HepG2 (cell line): ENCODE measurements around the gene ZNF486. TPM values are rescaled to one million over a fixed set of nuclear protein-coding genes. Genes with fewer than 3 reads are reported as not detected.

Experiments used
- ATAC-seq: fragments of 200-7000 bp; cut with Tn5 transposase; 3 replicates; pipeline ENCODE4 v1.9.1; 2020; ENCODE audit warnings: mild to moderate bottlenecking, moderate library complexity
- Bru-seq: library from RNA; stranded (reverse); fragments of 400-500 nt; gene quantifications from one replicate; lab custom pipeline; 2021; lab: Mats Ljungman, UMichigan
- BruChase-seq, 2 experiments: library from RNA; stranded (reverse); fragments of 400-500 nt; gene quantifications; one replicate each; lab custom pipeline; 2021; lab: Mats Ljungman, UMichigan
- BruUV-seq: library from RNA; stranded (reverse); fragments of 400-500 nt; replicated peaks from 2 replicates; lab custom pipeline; 2021; lab: Mats Ljungman, UMichigan
- CTCF ChIA-PET: fragments of 300-600 bp; formaldehyde crosslinking; extraction: SDS; loops from one replicate; lab custom pipeline; 2021; ENCODE audit warnings: low total read pairs, inconsistent platforms, low intra/inter-chr PET ratio; lab: Yijun Ruan, JAX
- POLR2A ChIA-PET: fragments of 350-600 bp; sonication (Branson Sonifier 250); formaldehyde crosslinking; loops from one replicate; lab custom pipeline; 2020; ENCODE audit warnings: antibody characterized with exemption, inconsistent platforms; lab: Yijun Ruan, JAX
- DNase-seq: peaks from one replicate; pipeline ENCODE4 v3.0.0-alpha.2; 2015; ENCODE audit warnings: low spot score
- FAIRE-seq: peaks from 3 replicates; lab custom pipeline; 2011; peaks lifted over from hg19 to GRCh38; lab: Jason Lieb, UNC
- H2AFZ ChIP-seq: one replicate; pipeline ENCODE4 v1.6.1; 2011; ENCODE audit warnings: low read length, inconsistent platforms
- H3K27ac ChIP-seq: fragments of 300-600 bp; 3 replicates; pipeline ENCODE4 v1.8.0; 2011; ENCODE audit warnings: mixed run types, mild to moderate bottlenecking, mixed read lengths, low read length, inconsistent platforms; ENCODE audit not compliant: insufficient read depth; ENCODE audit errors: extremely low read length
- H3K27me3 ChIP-seq, 2 experiments: fragments of 200-600 bp in 1 of 2; 2 replicates in 1 of 2; 3 replicates in 1 of 2; pipeline versions ENCODE4 v1.6.0 to v1.8.0; 2011; ENCODE audit warnings: low read length in 2 of 2, mild to moderate bottlenecking in 2 of 2, moderate library complexity in 2 of 2, inconsistent platforms in 1 of 2; ENCODE audit not compliant: insufficient read depth in 2 of 2, control insufficient read depth in 1 of 2
- H3K36me3 ChIP-seq, 2 experiments: fragments of 200-600 bp in 1 of 2; replicated peaks in 1 of 2; 2 replicates in 1 of 2; 3 replicates in 1 of 2; pipeline versions ENCODE4 v1.5.1 to v1.8.0; 2011; ENCODE audit warnings: low read length in 2 of 2, inconsistent platforms in 1 of 2; ENCODE audit not compliant: insufficient read depth in 2 of 2, control insufficient read depth in 1 of 2
- H3K4me1 ChIP-seq: 2 replicates; pipeline ENCODE4 v1.5.1; 2012; ENCODE audit warnings: low read length, inconsistent platforms; ENCODE audit not compliant: insufficient read depth
- H3K4me2 ChIP-seq: 2 replicates; pipeline ENCODE4 v1.6.0; 2011; ENCODE audit warnings: low read depth, low read length, inconsistent platforms
- H3K4me3 ChIP-seq, 3 experiments: fragments of 200-600 bp in 1 of 3; sonication (generic), shearing (Covaris generic) in 1 of 3; replicated peaks in 1 of 3; 2 replicates each; pipeline ENCODE4 v1.5.1; 2011 to 2016; ENCODE audit warnings: low read length in 3 of 3, inconsistent platforms in 2 of 3, low read depth in 2 of 3, mild to moderate bottlenecking in 2 of 3, control low read depth in 1 of 3, mixed read lengths in 1 of 3; ENCODE audit not compliant: insufficient read depth in 1 of 3
- H3K79me2 ChIP-seq: one replicate; pipeline ENCODE4 v1.6.1; 2011; ENCODE audit warnings: low read length, inconsistent platforms; ENCODE audit not compliant: insufficient read depth
- H3K9ac ChIP-seq: 2 replicates; pipeline ENCODE4 v1.6.0; 2011; ENCODE audit warnings: mild to moderate bottlenecking, low read depth, low read length, inconsistent platforms; ENCODE audit not compliant: insufficient read depth
- H3K9me3 ChIP-seq: 2 replicates; pipeline ENCODE4 v1.5.1; 2012; ENCODE audit warnings: mild to moderate bottlenecking, low read length
- H4K20me1 ChIP-seq: 2 replicates; pipeline ENCODE4 v1.6.0; 2011; ENCODE audit warnings: inconsistent platforms, mild to moderate bottlenecking, low read length, moderate library complexity; ENCODE audit not compliant: insufficient read depth
- ELF1 ChIP-seq: sonication (generic); formaldehyde crosslinking; IDR thresholded peaks from 2 replicates; pipeline ENCODE4 v1.4.0; 2020; ENCODE audit warnings: missing genetic modification reagents
- GABPB1 ChIP-seq: IDR thresholded peaks from 2 replicates; pipeline ENCODE4 v1.6.1; 2016; ENCODE audit warnings: mild to moderate bottlenecking, missing genetic modification reagents, moderate library complexity, missing compliant biosample characterization
- HOXA9 ChIP-seq: sonication (generic); formaldehyde crosslinking; IDR thresholded peaks from 2 replicates; pipeline ENCODE4 v1.8.1; 2022; ENCODE audit warnings: missing genetic modification reagents, mild to moderate bottlenecking, moderate library complexity, borderline replicate concordance
- NFYB ChIP-seq: sonication (generic); formaldehyde crosslinking; IDR thresholded peaks from 2 replicates; pipeline ENCODE4 v1.4.0; 2020; ENCODE audit warnings: missing genetic modification reagents
- NFYC ChIP-seq: IDR thresholded peaks from 2 replicates; pipeline ENCODE4 v1.6.1; 2016; ENCODE audit warnings: missing genetic modification reagents, missing compliant biosample characterization
- POLR2A ChIP-seq, 2 experiments: IDR thresholded peaks; 2 replicates each; pipeline ENCODE4 v1.6.1; 2011; ENCODE audit warnings: low read depth in 2 of 2, low read length in 2 of 2, mild to moderate bottlenecking in 1 of 2, moderate library complexity in 1 of 2; ENCODE audit not compliant: insufficient read depth in 1 of 2
- SIN3A ChIP-seq: IDR thresholded peaks from 2 replicates; pipeline ENCODE4 v1.6.1; 2011; ENCODE audit warnings: low read depth, mild to moderate bottlenecking, control low read depth, low read length, borderline replicate concordance
- SIN3B ChIP-seq: fragments of 150-350 bp; IDR thresholded peaks from 2 replicates; pipeline ENCODE4 v1.6.1; 2014; ENCODE audit warnings: low read length
- SP1 ChIP-seq, 2 experiments: fragments of 450-650 bp in 1 of 2; sonication (generic) in 1 of 2; formaldehyde crosslinking in 1 of 2; IDR thresholded peaks; 2 replicates each; pipeline versions ENCODE4 v1.4.0 to v1.6.1; 2016 to 2020; ENCODE audit warnings: missing genetic modification reagents in 1 of 2
- SP2 ChIP-seq: sonication (generic); formaldehyde crosslinking; IDR thresholded peaks from 2 replicates; pipeline ENCODE4 v1.5.1; 2020; ENCODE audit warnings: mild to moderate bottlenecking, missing genetic modification reagents
- TAF1 ChIP-seq: sonication (generic); formaldehyde crosslinking; IDR thresholded peaks from 2 replicates; pipeline ENCODE4 v1.4.0; 2020; ENCODE audit warnings: missing genetic modification reagents
- ZFX ChIP-seq: sonication (generic); formaldehyde crosslinking; IDR thresholded peaks from 2 replicates; pipeline ENCODE4 v1.4.0; 2020; ENCODE audit warnings: mild to moderate bottlenecking, low read depth, missing genetic modification reagents, moderate library complexity
- WGBS: methylation state at CpG from one replicate; pipeline ENCODE4 v1.1.6; 2017; ENCODE audit warnings: low lambda C conversion rate; 5-methylcytosine and 5-hydroxymethylcytosine counted together
- in situ Hi-C: cut with HindIII; loops from 2 replicates; pipeline ENCODE4 v1.10.0; 2017; ENCODE audit warnings: low pct_unique_long_range_greater_than_20kb; ENCODE audit not compliant: extremely low pct_ligation_motif_present
- intact Hi-C: fragments of 100-400 bp; cut with micrococcal nuclease; formaldehyde crosslinking; loops from one replicate; pipeline ENCODE4 v1.10.0; 2022; ENCODE audit not compliant: unreplicated experiment
- long read RNA-seq, 2 experiments: library from RNA in 1 of 2; library from polyadenylated mRNA in 1 of 2; stranded (forward) in 1 of 2; unstranded in 1 of 2; transcript quantifications; one replicate each; pipeline ENCODE4 v2.0.0, GENCODE V29; 2019 to 2022
- polyA minus RNA-seq, 3 experiments: library from RNA; depleted of rRNA, polyadenylated mRNA; stranded (reverse); fragments of >200 nt; gene quantifications; 2 replicates each; pipeline ENCODE4 v1.2.3, GENCODE V29; 2011; ENCODE audit warnings: low replicate concordance in 1 of 3
- polyA plus RNA-seq, 8 experiments: library from polyadenylated mRNA; depleted of rRNA in 3 of 8; stranded (reverse) in 7 of 8; unstranded in 1 of 8; fragments of >200 nt; fragmentation: Illumina TruSeq in 4 of 8; extraction: Trizol in 4 of 8; gene quantifications; 2 replicates each; pipeline versions ENCODE4 v1.2.1 to v1.2.3, GENCODE V29; 2011 to 2016; ENCODE audit warnings: low read depth in 4 of 8, missing spikeins in 1 of 8, mixed read lengths in 1 of 8; ENCODE audit not compliant: insufficient read depth in 1 of 8
- total RNA-seq, 5 experiments: library from RNA; depleted of rRNA; stranded (reverse); fragments of >200 nt; fragmentation: Illumina TruSeq; extraction: Trizol; gene quantifications; 2 replicates each; pipeline ENCODE4 v1.2.3, GENCODE V29; 2016; ENCODE audit warnings: low read depth in 1 of 5
- TF ChIP-seq, protein P1 (sequence below): sonication (generic); formaldehyde crosslinking; IDR thresholded peaks from 2 replicates; pipeline ENCODE4 v1.5.0; 2020; ENCODE audit warnings: mild to moderate bottlenecking, missing genetic modification reagents, borderline replicate concordance
- TF ChIP-seq, protein P2 (sequence below): IDR thresholded peaks from 2 replicates; pipeline ENCODE4 v1.6.1; 2016; ENCODE audit warnings: missing compliant biosample characterization, missing genetic modification reagents, borderline replicate concordance

ZNF486 gene
- total RNA-seq (2016; rRNA removed; fragmentation: Illumina TruSeq; extraction: Trizol) (2.1 and 2.6 TPM in 2 replicates), polyA plus RNA-seq (2011; rRNA removed) (0.33 and 0.70 TPM in 2 replicates), polyA minus RNA-seq (2011; rRNA and poly(A)+ RNA removed; ENCODE audit: low replicate concordance) (1.3 TPM in 1 of 2 replicates, not detected in the other), Bru-seq, nascent RNA (percentile 40 among the genes with signal in this experiment), BruChase-seq, experiment 1, labeled RNA remaining after a 6-hour chase (percentile 29 among the genes with signal in this experiment), BruChase-seq, experiment 2, labeled RNA remaining after a 2-hour chase (percentile 36 among the genes with signal in this experiment)
- total RNA-seq (2016; cell fraction: cytosol; rRNA removed; fragmentation: Illumina TruSeq; extraction: Trizol; ENCODE audit: low read depth) = 0.30 and 0.62 TPM in 2 replicates
- total RNA-seq (2016; cell fraction: insoluble cytoplasmic fraction; rRNA removed; fragmentation: Illumina TruSeq; extraction: Trizol) = 1.6 and 2.3 TPM in 2 replicates
- total RNA-seq (2016; cell fraction: membrane; rRNA removed; fragmentation: Illumina TruSeq; extraction: Trizol) = 1.3 and 1.5 TPM in 2 replicates
- total RNA-seq (2016; cell fraction: nucleus; rRNA removed; fragmentation: Illumina TruSeq; extraction: Trizol) = 0.96 and 1.2 TPM in 2 replicates
- polyA plus RNA-seq (2011; cell fraction: cytosol; rRNA removed) = 0.36 and 0.53 TPM in 2 replicates
- polyA plus RNA-seq (2011; cell fraction: nucleus; rRNA removed) = 0.16 and 0.33 TPM in 2 replicates
- 0.49 and 0.55 TPM in 2 replicates for polyA plus RNA-seq (2012)
- polyA plus RNA-seq (2016; cell fraction: cytosol; fragmentation: Illumina TruSeq; extraction: Trizol; ENCODE audit: low read depth) = 0.03 and 0.15 TPM in 2 replicates
- polyA plus RNA-seq (2016; cell fraction: insoluble cytoplasmic fraction; fragmentation: Illumina TruSeq; extraction: Trizol; ENCODE audit: low read depth) = 1.7 and 2.0 TPM in 2 replicates
- 0.16 and 0.37 TPM in 2 replicates for polyA plus RNA-seq (2016; cell fraction: membrane; fragmentation: Illumina TruSeq; extraction: Trizol; ENCODE audit: low read depth)
- 0.77 and 1.1 TPM in 2 replicates for polyA plus RNA-seq (2016; cell fraction: nucleus; fragmentation: Illumina TruSeq; extraction: Trizol; ENCODE audit: insufficient read depth, low read depth)
- 0.62 and 0.79 TPM in 2 replicates for polyA minus RNA-seq (2011; cell fraction: cytosol; rRNA and poly(A)+ RNA removed)
- 1.4 and 1.7 TPM in 2 replicates for polyA minus RNA-seq (2011; cell fraction: nucleus; rRNA and poly(A)+ RNA removed)
- long read RNA-seq, experiment 1 = 0 reads
- long read RNA-seq, experiment 2, partial matches to known transcripts = 0 of 1 reads
- long read RNA-seq, experiment 2, other reads (novel, unspliced or antisense) = 1 of 1 reads

DNA sequence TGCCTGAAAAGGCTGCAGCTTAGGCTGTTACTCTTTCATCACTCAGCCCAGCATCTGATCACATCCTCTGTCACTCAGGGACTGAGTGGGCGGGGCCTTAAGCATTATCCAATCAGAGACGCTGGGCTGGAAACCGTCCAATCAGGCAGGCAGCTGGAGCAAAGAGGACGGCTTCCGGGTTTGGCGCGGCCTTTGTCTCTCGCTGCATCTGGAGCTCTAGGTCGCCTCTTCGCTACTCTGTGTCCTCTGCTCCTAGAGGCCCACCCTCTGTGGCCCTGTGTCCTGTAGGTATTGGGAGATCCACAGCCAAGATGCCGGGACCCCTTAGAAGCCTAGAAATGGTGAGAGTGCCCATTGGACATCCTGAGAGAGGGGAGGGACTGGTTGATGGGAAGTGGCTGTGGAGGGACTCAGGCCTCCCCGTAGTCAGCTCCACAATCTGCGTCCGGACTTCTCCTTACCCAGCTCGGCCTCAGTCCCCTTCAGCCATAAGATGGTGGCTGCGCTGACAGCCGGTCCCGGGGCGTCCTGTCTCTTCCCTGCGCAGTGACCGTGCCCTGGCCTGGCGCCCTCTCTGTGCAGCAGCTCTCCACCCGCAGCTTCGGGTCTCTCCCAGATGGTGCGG lies at the start of gene ZNF486:
Gene ZNF486, plus strand, starts transcription at position 195 of the 625 bp plus-strand sequence. Its CDS starts 117 bp downstream, at position 312.
- BruUV-seq = TSS peak; percentile 81
- intact Hi-C loops (no loop called here), in situ Hi-C loops (no loop called here)
- H3K79me2 ChIP-seq = no peaks in the 10 kb centered on the region
- H3K9me3 ChIP-seq = peaks cover 86% of the 10 kb centered on the region
- no peaks in the 10 kb centered on the region for H3K4me1 ChIP-seq
- ATAC-seq (peak; percentile 89), DNase-seq (peak; percentile 80), FAIRE-seq (no peak)
- ChIA-PET CTCF (no interaction called here), POLR2A (no interaction called here)
- no peak within 1 kb of the TSS for H2AFZ ChIP-seq
- no peaks in the 10 kb centered on the region for H4K20me1 ChIP-seq
- no peaks in the 10 kb centered on the region for H3K36me3 ChIP-seq
- H3K27me3 ChIP-seq = no peaks in the 10 kb centered on the region
- peak within 1 kb of the TSS; percentile 47 to 66 (median 50); a peak in 5 of 6 replicates for H3K4me3 ChIP-seq
- peak within 1 kb of the TSS; percentile 40 for H3K27ac ChIP-seq
- 20% methylated on average over 17 of the region's 25 CpGs for WGBS
- peak within 1 kb of the TSS; percentile 18; the same call in 1 of the 2 replicates for H3K4me2 ChIP-seq
- H3K9ac ChIP-seq = peak within 1 kb of the TSS; percentile 43
- TF ChIP-seq, protein P1, sequence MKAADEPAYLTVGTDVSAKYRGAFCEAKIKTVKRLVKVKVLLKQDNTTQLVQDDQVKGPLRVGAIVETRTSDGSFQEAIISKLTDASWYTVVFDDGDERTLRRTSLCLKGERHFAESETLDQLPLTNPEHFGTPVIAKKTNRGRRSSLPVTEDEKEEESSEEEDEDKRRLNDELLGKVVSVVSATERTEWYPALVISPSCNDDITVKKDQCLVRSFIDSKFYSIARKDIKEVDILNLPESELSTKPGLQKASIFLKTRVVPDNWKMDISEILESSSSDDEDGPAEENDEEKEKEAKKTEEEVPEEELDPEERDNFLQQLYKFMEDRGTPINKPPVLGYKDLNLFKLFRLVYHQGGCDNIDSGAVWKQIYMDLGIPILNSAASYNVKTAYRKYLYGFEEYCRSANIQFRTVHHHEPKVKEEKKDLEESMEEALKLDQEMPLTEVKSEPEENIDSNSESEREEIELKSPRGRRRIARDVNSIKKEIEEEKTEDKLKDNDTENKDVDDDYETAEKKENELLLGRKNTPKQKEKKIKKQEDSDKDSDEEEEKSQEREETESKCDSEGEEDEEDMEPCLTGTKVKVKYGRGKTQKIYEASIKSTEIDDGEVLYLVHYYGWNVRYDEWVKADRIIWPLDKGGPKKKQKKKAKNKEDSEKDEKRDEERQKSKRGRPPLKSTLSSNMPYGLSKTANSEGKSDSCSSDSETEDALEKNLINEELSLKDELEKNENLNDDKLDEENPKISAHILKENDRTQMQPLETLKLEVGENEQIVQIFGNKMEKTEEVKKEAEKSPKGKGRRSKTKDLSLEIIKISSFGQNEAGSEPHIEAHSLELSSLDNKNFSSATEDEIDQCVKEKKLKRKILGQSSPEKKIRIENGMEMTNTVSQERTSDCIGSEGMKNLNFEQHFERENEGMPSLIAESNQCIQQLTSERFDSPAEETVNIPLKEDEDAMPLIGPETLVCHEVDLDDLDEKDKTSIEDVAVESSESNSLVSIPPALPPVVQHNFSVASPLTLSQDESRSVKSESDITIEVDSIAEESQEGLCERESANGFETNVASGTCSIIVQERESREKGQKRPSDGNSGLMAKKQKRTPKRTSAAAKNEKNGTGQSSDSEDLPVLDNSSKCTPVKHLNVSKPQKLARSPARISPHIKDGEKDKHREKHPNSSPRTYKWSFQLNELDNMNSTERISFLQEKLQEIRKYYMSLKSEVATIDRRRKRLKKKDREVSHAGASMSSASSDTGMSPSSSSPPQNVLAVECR (CRISPR knock-in tag) = peak; percentile 24; the same call in 1 of the 2 replicates
- TF ChIP-seq SP1 (IDR thresholded peaks at IDR 0.05) (no peak), SP1 (CRISPR knock-in tag; IDR thresholded peaks at IDR 0.05) (peak; percentile 52; the same call in 1 of the 2 replicates), NFYC (CRISPR knock-in tag) (peak; percentile 79), SIN3B (peak; percentile 45; the same call in 1 of the 2 replicates), HOXA9 (CRISPR knock-in tag) (no peak), SP2 (peak; percentile 64; the same call in 1 of the 2 replicates), POLR2A (IDR thresholded peaks at IDR 0.05; ENCODE audit: insufficient read depth in 1 of 2, low read depth in 2 of 2, low read length in 2 of 2) (peak; percentile 36 to 44; a peak in 2 of 4 replicates), TAF1 (CRISPR knock-in tag) (peak; percentile 26; the same call in 1 of the 2 replicates), ZFX (CRISPR knock-in tag) (peak; percentile 73), SIN3A (no peak), NFYB (CRISPR knock-in tag) (peak; percentile 85), GABPB1 (0 out of 2 replicates have a peak, but pooled peaks have one; percentile 19), ELF1 (CRISPR knock-in tag) (peak; percentile 75)
- TF ChIP-seq, protein P2, sequence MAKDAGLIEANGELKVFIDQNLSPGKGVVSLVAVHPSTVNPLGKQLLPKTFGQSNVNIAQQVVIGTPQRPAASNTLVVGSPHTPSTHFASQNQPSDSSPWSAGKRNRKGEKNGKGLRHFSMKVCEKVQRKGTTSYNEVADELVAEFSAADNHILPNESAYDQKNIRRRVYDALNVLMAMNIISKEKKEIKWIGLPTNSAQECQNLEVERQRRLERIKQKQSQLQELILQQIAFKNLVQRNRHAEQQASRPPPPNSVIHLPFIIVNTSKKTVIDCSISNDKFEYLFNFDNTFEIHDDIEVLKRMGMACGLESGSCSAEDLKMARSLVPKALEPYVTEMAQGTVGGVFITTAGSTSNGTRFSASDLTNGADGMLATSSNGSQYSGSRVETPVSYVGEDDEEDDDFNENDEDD (CRISPR knock-in tag) = peak; percentile 33; the same call in 1 of the 2 replicates
